HG03469 (cell line): ENCODE results near the gene HOXB4.

Source experiments
- ATAC-seq: cut with Tn5 transposase; IDR thresholded peaks from one replicate; pipeline ENCODE4 v1.9.1; 2021; ENCODE audit warnings: mild to moderate bottlenecking, moderate library complexity, moderate number of reproducible peaks; ENCODE audit not compliant: unreplicated experiment

Gene HOXB4

DNA sequence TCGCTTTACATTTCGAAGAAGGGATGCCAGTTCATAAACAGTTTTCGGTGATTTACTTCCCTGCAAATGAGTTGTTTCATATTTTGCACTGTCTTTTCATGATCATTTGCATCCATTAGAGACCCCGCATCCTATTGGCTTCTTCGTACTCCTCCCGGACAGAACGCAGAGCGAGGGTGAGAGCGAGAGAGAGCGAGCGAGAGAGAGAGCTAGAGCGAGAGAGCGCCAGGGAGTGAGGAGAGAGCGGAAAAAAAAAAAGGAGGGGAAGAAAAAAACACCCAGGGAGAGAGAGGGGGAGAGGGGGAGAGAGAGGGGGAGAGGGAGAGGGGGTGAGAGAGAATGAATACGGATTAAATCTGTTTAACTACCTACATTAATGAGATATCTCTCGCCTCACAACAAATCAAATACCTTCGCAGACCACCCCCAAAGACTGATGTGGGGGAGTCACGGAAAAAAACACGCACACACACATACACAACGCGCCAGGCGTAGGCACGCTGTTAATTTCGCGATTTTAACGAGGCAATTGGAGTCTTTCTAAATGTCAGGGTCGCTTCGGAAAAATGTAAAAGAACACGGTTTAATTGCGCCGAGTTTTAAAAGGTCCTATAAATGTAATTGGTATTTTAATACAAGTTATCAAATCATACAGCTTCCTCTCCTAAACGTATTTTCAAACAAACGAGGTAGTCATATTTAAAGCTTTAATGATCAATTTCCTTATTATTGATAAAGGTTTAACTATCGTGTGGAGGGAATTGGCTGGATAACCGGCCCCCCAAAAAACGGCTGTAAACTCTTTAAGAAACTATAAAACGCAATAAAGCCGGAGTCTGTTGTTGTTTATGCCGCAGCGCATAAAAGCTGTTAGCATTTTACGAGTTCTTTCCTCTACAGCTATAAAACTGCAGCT is 37.2 kb upstream of the HOXB4 start, which contains the start of gene HOXB8:
Gene HOXB8, minus strand, starts transcription at position 246 of the 916 bp plus-strand sequence. CDS start 588 bp downstream, outside the sequence.
- no peak for ATAC-seq

DNA sequence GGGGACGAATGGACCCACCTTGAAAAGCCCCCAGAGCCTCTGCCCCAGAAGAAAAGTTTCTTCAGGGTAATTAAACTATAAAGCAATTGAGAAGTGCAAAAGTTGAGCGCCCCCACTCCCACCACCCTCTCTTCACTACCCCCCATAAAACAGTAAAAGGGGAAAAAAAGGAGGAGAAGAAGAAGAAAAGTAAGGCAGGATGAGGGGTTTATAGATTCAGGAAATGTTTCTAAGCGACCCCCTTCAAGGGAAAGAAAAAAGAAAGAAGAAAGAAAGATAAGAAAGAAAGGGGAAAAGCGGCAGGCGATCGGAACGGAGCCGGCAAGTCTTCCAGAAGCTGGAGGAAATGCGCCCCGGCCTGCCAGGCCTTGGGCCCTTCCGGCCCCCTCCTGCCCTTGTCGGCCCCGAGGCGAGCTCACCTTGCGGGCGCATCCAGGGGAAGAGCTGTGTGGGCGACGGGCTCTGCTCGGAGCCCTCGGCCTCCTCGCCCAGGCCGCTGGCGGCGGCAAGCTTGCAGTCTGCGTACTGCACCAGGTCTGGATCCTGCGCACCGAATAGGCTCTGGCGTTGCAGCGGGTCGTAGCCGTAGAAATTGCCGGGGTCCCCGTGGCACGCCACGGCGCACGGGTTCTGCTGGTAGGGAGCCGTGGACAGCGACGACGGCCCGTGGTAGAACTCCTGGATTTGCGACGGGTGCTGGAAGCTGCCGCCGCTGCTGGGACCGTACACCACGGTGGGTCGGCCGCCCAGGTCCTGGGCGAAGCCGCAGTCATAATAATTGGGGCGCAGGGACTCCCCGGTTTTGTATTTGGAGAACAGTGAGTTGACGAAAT is 35.9 kb upstream of the HOXB4 start:
- ATAC-seq, result no peak

DNA sequence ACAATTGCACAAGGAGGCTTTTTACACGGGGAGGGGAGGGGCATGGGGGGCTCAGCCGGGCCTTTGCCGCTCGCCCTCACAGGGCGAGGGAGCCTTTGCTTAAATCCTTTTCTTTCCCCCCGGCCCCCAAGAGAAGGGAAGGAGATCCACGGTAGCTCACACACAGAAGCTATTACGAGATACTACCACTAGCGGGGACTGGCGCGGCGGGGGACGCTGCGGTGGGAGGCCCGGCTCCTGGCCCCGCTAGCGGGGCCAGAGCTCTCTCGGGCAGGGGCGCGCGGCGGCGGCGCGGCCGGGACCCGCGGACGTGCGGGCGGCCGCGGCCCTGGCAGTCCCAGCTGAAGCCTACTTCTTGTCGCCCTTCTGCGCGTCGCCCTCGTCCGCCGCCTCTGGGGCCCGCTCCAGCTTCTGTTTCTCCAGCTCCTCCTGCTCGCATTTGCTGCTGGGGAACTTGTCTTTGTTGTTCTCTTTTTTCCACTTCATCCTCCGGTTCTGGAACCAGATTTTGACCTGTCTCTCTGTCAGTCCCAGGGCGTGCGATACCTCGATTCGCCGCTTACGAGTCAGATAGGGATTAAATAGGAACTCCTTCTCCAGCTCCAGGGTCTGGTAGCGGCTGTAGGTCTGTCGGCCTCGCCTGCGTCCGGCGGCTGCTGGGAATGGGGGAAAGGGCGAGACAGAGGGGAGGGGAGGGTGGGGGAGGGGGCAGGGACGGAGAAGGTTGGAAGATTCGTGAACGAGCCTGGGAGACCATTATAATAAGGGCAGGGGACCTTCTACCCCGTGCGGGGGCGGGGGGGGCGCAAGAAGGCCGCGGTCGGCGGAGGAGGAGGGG is 34.9 kb upstream of the HOXB4 start:
- ATAC-seq, result no peak

DNA sequence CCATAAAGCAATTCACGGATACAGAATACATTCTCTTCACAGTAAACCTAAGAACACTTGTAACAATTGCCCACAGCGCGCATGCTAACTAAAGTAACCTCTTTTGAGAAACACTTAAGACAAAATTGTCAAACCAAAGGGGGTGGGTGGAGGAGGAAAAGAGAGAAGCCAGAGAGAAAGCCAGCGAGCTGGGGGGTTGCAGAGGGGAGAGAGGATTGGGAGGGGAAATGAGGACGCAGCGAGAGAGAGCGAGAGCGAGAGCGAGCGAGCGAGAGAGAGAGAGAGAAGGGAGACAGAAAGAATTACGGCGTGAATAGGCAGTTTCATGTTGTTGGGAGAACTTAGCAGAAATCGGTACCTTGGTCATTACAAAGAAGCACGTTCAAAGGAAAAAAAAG is 34.3 kb upstream of the HOXB4 start:
- no peak for ATAC-seq

DNA sequence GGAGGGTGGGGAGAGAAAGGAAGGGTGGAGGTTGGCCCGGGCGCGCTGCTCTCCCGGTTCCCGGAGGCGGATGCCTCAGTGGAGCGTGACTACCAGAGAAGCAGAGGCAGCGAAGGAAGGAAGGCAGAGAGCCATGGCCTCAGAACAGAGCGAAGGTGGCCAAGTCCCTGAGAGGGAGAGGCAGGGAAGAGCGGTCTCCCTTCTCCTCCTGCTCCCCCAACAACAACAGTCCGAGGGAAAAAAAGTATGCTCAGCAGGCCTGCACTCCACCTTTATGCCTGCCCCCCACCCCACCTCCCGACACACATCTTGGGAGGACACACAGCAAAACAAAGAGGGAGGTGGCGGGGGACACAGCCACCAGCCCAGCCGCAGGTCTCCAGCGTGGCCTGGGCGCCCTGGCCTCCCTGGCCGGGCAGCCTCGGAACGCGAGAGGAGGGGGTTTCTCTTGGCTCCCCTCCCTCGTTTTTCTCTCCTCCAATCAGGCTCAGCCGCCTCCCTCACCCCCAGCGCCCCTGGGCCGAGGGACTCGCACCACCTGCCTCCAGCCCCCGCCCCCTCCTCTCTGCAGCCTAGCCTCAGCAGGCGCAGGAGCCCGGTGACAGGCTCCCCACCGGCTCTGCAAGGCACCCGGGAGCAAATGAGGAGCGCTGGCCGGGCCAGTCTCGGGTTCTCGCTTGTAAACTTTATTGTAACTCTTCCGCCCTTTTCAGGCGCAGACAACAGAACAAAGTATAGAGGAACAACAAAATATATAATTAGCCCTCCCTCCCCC is 33.7 kb upstream of the HOXB4 start:
- ATAC-seq, result no peak

DNA sequence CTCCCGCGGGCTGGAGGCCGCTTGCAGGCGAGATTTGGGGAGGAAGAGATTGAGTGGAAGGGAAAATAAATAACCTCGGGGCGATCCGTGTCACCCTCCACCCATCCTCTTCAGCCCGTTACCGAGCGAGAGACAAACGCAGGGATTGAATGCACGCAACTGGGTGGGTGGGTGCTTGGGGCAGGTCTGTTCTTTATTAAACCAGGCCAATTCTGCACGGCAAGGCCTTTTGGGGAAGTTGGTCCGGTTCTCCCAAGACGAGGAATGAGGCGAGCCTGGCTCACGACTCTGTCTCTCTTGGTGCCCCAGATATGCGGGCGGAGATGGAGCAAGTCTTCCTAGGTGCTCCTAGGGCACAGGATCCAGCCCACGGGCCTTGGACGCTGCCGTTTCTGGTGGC is 33.1 kb upstream of the HOXB4 start:
- no peak for ATAC-seq

DNA sequence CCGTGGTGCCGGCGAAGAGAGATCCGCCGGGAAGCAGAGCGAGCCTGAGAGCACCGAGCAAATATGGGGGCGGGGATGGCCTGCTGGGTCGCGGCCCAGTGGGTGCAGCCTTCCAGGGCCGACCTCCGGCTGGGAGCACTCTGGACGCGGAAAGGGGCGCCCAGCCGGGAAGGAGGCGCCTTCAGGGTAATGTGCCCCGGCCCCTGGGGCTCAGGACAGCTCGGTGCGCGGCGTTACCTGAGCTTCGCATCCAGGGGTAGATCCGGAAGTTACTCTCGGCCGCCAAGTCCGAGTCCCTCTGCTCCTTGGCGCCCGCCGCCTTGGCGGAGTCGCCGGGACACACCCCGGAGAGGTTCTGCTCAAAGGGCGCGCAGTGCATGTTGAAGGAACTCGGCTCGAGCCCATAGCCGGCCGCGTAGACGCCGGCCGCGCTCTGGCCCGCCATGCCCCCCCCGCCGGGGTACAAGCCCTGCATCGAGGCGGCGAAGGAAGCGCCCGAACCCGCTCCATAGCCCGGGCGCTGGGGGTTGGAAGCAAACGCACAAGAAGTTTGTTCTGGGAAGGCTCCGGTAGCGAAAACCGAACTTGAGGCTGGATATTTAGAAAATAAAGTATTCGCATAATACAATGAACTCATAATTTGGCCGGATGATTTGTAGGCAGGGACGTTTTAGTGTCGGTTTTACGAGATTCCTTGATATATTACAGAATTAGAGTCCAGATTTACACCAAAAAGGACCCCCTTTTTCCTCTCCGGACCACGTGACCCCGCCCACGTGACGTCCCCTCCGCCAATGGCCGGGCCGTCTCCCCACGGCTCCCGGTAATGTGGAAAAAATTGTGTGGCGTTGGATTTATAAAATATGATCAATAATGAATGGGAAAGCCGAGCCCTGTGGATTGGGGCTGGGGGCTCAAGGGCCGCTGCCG is 32.4 kb upstream of the HOXB4 start, which contains the start of gene HOXB7:
Gene HOXB7, minus strand, starts transcription at position 736 of the 930 bp plus-strand sequence. Its CDS starts 99 bp downstream, at position 637.
- ATAC-seq, result no peak

DNA sequence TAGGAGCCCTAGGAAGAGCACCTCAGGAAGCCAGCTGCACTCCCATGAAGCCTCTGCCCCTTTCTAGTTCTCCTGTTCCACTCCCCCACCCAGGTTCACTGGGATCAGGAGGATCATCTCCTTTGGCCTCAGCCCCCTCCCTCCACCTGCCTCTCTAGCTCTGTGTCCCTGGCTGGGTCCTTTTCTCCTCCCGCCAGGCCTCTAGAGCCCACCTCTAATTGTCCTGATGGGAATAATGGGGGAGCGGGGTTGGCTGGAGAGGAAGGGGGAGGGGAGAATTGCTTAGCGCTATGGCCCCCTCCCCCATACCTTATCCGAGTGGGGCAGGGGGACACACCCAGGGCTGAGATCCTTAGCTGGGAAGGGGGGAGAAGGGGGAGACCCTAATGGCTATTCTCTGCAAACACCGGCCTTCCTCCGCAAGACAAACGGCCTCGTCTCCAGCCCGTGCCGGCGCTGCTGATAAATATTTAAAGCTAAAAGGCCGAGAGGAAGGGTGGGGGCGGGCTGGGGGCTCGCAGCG is 31.7 kb upstream of the HOXB4 start:
- no peak for ATAC-seq

DNA sequence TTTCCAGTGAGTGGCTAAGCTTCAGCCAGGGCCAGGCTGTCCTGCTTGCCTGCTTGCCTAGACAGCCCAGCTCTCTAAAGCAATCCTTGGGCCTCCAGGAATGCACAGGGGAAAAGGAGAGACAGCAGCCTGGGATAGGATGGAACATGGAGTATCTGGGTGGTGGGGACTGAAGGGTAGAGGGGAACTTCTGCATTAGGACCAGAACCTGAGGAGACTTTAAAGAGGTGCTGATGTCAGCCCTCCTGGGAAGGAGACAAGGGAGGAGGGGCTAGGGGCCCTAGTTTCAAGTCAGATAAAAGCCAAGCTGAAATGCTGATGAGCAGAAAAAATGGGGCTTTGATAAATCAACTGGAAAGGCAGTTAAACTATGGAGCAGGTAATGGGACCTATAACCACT is 30.9 kb upstream of the HOXB4 start:
- no peak for ATAC-seq

DNA sequence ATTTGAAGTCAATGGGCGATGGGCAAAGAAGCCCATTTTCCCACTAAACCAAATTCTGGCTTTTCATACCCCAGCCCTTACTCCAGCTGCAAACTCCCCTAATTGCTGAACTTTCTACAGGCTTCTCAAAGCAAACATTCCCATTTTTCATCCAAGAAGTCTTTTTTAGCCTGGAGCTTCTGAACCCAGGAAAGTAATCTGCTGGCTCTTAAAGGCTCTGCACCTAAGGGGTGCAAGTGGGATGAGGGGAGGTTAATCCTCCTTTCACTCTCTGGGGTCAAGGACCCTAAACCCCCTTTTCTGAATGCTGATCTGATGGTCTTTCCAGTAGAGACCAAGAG is 30.3 kb upstream of the HOXB4 start:
- no peak for ATAC-seq

DNA sequence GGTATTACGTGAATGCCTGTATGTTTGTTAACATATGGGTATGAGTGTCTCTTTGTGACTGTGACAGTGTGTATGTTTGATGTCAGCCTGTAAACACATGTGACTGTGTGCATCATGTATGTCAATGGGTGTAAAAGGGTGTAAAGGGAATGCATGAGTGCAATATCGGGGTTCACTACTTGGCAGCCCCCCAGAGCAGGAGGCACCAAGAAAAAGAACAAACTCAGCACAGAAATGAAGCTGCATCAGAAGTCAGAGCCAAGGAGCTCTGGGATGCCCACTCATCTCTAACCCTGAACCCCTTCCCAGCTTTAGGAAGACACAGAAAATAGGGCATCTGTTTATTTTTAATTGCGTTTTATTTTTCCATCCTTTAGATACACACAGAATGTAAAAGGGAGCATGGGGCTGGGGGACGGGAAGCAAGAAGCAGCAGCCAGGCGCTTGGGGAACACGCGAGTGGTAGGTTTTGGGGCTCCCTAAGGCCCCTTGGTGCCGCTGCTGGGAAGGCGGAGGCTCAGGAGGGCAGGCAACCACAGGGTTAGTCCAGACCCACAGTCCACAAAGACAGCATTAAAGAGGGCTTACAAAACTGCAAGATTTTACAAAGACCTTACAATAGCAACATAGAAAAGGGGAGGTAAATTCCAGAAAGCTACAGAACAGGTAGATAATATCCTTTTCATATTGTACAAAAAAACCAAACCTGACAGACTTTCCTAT is 28.9 kb upstream of the HOXB4 start:
- no peak for ATAC-seq

DNA sequence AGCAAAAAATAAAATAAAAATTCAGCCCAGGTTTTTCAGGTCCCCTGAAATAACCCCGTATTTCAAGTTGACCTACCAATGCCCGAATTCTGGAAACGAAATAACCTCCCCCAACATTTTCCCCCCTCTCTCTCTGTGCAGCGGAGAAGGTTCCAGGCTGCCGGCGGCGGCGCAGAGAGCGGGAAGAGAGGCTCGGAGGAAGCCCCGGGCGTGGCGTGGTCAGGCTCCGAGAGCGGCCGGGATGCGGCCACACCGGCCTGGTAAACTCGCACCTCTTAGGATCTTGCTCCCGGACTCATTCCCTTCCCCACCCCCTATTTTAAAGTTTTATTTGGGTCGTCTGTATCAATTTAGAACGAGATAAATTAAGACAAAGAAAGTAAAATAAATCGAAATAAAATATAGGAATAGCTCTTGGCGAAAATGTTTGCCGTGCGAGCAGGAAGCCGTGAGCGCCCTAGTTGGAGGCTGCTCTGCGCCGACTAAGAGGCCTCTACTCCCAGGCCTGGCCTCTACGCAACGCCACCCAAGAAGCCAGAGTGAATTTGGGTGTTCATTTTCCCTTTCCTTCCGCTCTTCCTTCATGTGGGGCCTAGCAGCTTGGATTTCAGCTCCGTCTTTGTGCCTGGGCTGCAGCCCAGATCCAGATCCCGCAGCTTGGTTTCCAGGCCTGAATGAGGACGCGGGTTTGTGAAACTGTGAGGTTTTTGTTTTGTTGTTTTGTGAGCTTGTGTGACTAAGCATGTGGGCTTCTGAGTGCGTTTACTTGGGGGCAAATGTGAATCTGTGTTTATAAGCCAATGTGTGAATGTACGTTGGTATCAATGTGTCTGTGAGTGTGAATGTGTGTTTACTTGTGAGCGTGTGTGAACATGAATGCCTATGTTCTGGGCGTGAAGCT is 28.1 kb upstream of the HOXB4 start:
- no peak for ATAC-seq

DNA sequence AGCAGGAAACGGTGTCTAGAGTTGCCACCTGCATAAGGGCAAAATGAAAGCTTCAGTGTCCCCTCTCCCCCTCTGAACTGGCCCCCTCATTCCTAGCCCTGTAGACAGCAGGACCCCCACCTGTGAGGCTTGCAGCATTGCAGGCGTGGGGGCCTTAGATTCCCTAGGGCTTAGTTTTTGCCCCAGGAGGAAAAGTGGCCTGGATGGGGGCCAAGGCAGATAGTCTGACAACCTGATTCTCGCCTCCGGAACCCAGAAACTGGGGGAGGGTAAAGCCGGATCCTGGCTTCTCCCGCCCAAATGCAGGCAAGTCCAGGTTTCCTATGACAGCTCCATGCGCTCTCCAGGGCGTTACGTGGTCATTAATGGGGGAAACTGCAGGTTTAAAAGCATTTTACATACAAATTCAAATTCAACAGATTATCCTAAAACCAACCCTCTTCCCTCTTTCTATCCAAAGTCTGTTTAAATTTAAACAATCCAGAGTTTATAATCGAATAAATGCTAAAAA is 27.3 kb upstream of the HOXB4 start:
- ATAC-seq, result no peak

DNA sequence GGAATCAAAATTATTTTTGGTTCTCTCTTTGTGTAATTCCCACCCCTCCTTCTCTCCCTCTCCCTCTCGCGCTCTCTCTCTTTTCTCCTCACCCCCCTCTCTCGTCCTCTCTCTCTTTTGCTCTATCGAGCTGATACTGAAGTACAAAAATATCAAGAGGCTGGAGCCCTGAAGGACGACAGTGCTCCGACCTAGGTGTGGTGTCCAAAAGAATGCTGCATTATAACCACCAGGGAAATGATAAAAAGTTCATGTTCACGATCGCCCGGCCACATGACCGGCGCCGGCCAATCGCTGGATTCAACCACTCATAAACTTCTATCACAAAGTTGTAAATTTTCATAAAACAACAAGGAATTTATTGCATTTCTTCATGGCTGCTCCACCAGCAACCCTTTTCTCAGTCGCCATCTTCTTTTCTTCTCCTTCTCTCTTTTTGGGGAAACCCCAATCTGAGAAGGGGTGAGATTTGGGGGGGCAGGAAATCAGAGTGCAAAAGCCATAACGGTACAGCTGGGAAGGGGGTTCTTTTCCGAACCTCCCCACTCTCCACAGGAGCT is 26.7 kb upstream of the HOXB4 start, which contains the start of gene HOXB6:
Gene HOXB6, minus strand, starts transcription at position 217 of the 560 bp plus-strand sequence. CDS start 6,836 bp downstream, outside the sequence.
- no peak for ATAC-seq

DNA sequence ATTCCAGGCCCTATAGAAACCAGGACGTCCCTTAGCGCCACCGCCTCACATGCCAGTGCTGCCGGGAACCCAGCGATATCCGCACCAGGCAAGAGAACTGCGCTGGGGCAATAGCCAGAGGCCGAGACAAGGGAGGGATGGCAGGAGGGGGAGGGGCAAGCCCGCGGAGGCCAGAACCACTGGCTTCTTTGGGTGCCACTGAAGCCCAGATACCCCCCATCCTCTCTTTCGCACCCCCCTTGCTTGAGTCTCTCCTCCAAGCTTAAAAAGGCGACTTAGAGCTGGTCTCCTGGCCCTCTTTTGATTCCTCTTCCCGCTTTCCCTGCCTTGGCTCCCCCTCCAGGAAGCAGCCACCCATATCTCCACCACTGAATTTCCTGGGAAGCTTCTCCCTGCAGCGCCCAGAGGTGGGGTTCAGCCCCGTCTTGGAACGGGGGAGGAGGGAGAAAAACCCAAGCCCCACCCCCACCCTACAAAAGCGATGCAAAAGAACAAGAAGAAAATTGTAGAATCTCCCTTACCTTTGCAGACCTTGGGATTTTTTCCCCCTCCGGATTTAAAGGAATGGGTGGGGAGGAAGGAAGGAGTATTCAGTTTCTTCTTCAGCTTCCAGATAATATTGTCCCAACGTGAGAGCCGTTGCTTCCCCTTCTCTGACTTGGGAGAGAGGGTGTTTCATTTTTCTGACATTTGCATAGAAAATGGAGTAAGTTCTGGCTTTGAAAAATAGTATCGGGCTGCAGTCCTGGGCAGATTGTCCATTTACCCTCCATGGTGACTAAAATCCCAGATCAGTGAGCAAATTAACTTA is 26.0 kb upstream of the HOXB4 start:
- no peak for ATAC-seq
